Pulmonary artery endothelial cell (primary cell): ENCODE measurements around the gene TBX10. TPM values are rescaled to one million over a fixed set of nuclear protein-coding genes. Genes with fewer than 3 reads are reported as not detected.
"Not testable (repeated sequence)": the region's sequence is repeated elsewhere in the genome, so short reads cannot be mapped to it uniquely, and the experiment has no call there.

Experiments used
- DNase-seq: peaks from one replicate; pipeline ENCODE4 v3.0.0-alpha.2; 2011; ENCODE audit warnings: low read depth, low spot score
- total RNA-seq: library from RNA; depleted of rRNA; stranded (reverse); fragments of >200 nt; gene quantifications from 2 replicates; pipeline ENCODE4 v1.2.3, GENCODE V29; 2014

TBX10 gene
- total RNA-seq, 1 donor from 2014 or later: not detected

GRCh38 chr11:67646535-67647336, 7.2 kb upstream of the TBX10 start:
- no peak for DNase-seq

- DNase-seq: no peak
These were observed 6.2 kb upstream of the TBX10 start for GRCh38 chr11:67645521-67646461.

- no peak for DNase-seq
These were observed 5.2 kb upstream of the TBX10 start for GRCh38 chr11:67644472-67645418.

- DNase-seq: no peak
These were observed 4.5 kb upstream of the TBX10 start for GRCh38 chr11:67644042-67644441.

- DNase-seq: no peak
These were observed 2.9 kb upstream of the TBX10 start for GRCh38 chr11:67642173-67643120.

- no peak for DNase-seq
These were observed 2.0 kb upstream of the TBX10 start for GRCh38 chr11:67641338-67642172.

GRCh38 chr11:67640758-67641337, 1.3 kb upstream of the TBX10 start:
- DNase-seq: no peak

GRCh38 chr11:67640021-67640757, 626 bp upstream of the TBX10 start:
- DNase-seq: no peak

GRCh38 chr11:67638535-67639437, 777 bp downstream of the TBX10 start:
- DNase-seq: no peak

- DNase-seq: not testable (repeated sequence)
These were observed 2.1 kb downstream of the TBX10 start for GRCh38 chr11:67637441-67637840.

- DNase-seq: no peak
These were observed 2.6 kb downstream of the TBX10 start for GRCh38 chr11:67636962-67637361.

- DNase-seq: no peak
These were observed 4.4 kb downstream of the TBX10 start for GRCh38 chr11:67635231-67635521.

- no peak for DNase-seq
These were observed 5.0 kb downstream of the TBX10 start for GRCh38 chr11:67634366-67635230.

GRCh38 chr11:67633758-67634365, 5.7 kb downstream of the TBX10 start:
- DNase-seq: no peak

GRCh38 chr11:67632982-67633755, 6.4 kb downstream of the TBX10 start:
- no peak for DNase-seq
